Suprapubic skin (tissue), 4 donors: Measurements from ENCODE around the gene SUCNR1. TPM values are rescaled to one million over a fixed set of nuclear protein-coding genes. Genes with fewer than 3 reads are reported as not detected.
A peak's percentile ranks its signal among the peaks of the same experiment; 100 is the strongest.

Experiments used
- DNase-seq, 2 donors: peaks; one replicate each; pipeline ENCODE4 v3.0.0-alpha.2; 2019; ENCODE audit warnings: low spot score in 2 of 2
- H3K27ac ChIP-seq: fragments of 200-600 bp; sonication (generic); one replicate; pipeline ENCODE4 v1.5.1; 2019
- H3K27me3 ChIP-seq: fragments of 200-600 bp; sonication (generic); one replicate; pipeline ENCODE4 v1.5.1; 2019
- H3K36me3 ChIP-seq: fragments of 200-600 bp; sonication (generic); one replicate; pipeline ENCODE4 v1.5.1; 2019
- H3K4me1 ChIP-seq: fragments of 200-600 bp; sonication (generic); one replicate; pipeline ENCODE4 v1.5.1; 2019
- H3K4me3 ChIP-seq: fragments of 200-600 bp; sonication (generic); one replicate; pipeline ENCODE4 v1.5.1; 2019; ENCODE audit warnings: mild to moderate bottlenecking
- H3K9me3 ChIP-seq: fragments of 200-600 bp; sonication (generic); one replicate; pipeline ENCODE4 v1.5.1; 2019
- CTCF ChIP-seq, 2 donors: fragments of 200-600 bp in 1 of 2; fragments of 450-650 bp in 1 of 2; sonication (generic) in 1 of 2; IDR thresholded peaks; one replicate each; pipeline ENCODE4 v1.5.1; 2016 to 2019; ENCODE audit warnings: antibody characterized with exemption in 2 of 2, mild to moderate bottlenecking in 1 of 2, moderate library complexity in 1 of 2
- EP300 ChIP-seq: sonication (generic); formaldehyde crosslinking; IDR thresholded peaks from one replicate; pipeline ENCODE4 v1.6.1; 2017; ENCODE audit warnings: antibody characterized with exemption
- POLR2A ChIP-seq, 2 donors: fragments of 450-650 bp; IDR thresholded peaks; one replicate each; pipeline ENCODE4 v1.6.1; 2017; ENCODE audit warnings: antibody characterized with exemption in 2 of 2, mild to moderate bottlenecking in 2 of 2, moderate library complexity in 2 of 2
- POLR2AphosphoS5 ChIP-seq, 3 donors: sonication (generic); formaldehyde crosslinking; IDR thresholded peaks; one replicate each; pipeline ENCODE4 v1.6.1; 2017; ENCODE audit warnings: antibody characterized with exemption in 3 of 3
- WGBS: methylation state at CpG from one replicate; pipeline ENCODE4 v1.1.5; 2018; 5-methylcytosine and 5-hydroxymethylcytosine counted together
- total RNA-seq, 4 donors: library from RNA; depleted of rRNA; stranded (reverse); fragments of >200 nt; gene quantifications; one replicate each; pipeline ENCODE4 v1.1.0, GENCODE V29; 2016

SUCNR1 gene
- total RNA-seq, 4 donors from 2014 or later: 0.79 to 2.2 (median 1.4) TPM

GRCh38 chr3:151918253-151919029, 45.0 kb downstream of the SUCNR1 start:
- Histone ChIP-seq H3K27ac (peak overlapping the region; percentile 79), H3K36me3 (no peaks in the 10 kb centered on the region), H3K9me3 (no peaks in the 10 kb centered on the region), H3K4me1 (peaks cover 22% of the 10 kb centered on the region), H3K27me3 (no peaks in the 10 kb centered on the region), H3K4me3 (no peak overlapping the region)
- DNase-seq: no peak
- peak; percentile 19 to 48 for TF ChIP-seq CTCF (IDR thresholded peaks at IDR 0.05)
- no peak for TF ChIP-seq POLR2AphosphoS5 (IDR thresholded peaks at IDR 0.05)
- no peak for TF ChIP-seq POLR2A (IDR thresholded peaks at IDR 0.05)
- no peak for TF ChIP-seq EP300
- WGBS: 49% methylated on average over 5 of the region's 5 CpGs

- Histone ChIP-seq H3K4me3 (no peak overlapping the region), H3K27me3 (no peaks in the 10 kb centered on the region), H3K4me1 (peaks cover 28% of the 10 kb centered on the region), H3K9me3 (no peaks in the 10 kb centered on the region), H3K36me3 (no peaks in the 10 kb centered on the region), H3K27ac (peak overlapping the region; percentile 79)
- WGBS: 46% methylated on average over 2 of the region's 2 CpGs
- DNase-seq: no peak
- TF ChIP-seq CTCF (IDR thresholded peaks at IDR 0.05): no peak
- no peak for TF ChIP-seq POLR2AphosphoS5 (IDR thresholded peaks at IDR 0.05)
- no peak for TF ChIP-seq POLR2A (IDR thresholded peaks at IDR 0.05)
- TF ChIP-seq EP300: no peak
Observed at GRCh38 chr3:151919030-151919328, 45.5 kb downstream of the SUCNR1 start.

- Histone ChIP-seq H3K9me3 (no peaks in the 10 kb centered on the region), H3K4me3 (no peak overlapping the region), H3K27ac (peak overlapping the region; percentile 79), H3K27me3 (no peaks in the 10 kb centered on the region), H3K36me3 (no peaks in the 10 kb centered on the region), H3K4me1 (peaks cover 32% of the 10 kb centered on the region)
- whole genome bisulfite sequencing: 46% methylated on average over 3 of the region's 3 CpGs
- no peak for DNase-seq
- TF ChIP-seq POLR2A (IDR thresholded peaks at IDR 0.05): no peak
- TF ChIP-seq CTCF (IDR thresholded peaks at IDR 0.05): no peak
- no peak for TF ChIP-seq POLR2AphosphoS5 (IDR thresholded peaks at IDR 0.05)
- TF ChIP-seq EP300: no peak
Observed at GRCh38 chr3:151919446-151919845, 46.0 kb downstream of the SUCNR1 start.

DNA sequence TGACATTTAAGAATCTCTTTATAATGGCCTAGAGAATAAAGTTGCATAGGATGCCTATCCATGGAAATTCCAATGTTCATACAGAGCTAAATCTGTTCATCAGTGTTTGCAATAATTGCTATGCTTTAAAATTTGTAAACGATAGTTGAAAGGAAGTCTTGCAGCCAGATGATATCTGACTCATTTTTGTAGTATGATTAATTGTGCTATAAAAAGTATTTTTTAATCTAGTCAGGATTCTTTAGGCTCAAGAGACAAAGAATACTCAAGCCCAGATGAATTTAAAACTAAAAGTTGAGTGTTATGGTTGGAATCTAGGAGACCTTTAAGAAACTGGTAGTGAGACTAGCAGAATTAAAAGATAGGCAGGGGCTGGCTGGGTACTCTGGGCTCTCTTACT, 50.5 kb downstream of the SUCNR1 start:
- Histone ChIP-seq H3K27ac (peak overlapping the region; percentile 59), H3K4me3 (no peak overlapping the region), H3K27me3 (no peaks in the 10 kb centered on the region), H3K4me1 (peaks cover 52% of the 10 kb centered on the region), H3K36me3 (no peaks in the 10 kb centered on the region), H3K9me3 (no peaks in the 10 kb centered on the region)
- no peak for TF ChIP-seq POLR2AphosphoS5 (IDR thresholded peaks at IDR 0.05)
- TF ChIP-seq EP300: no peak
- no peak for TF ChIP-seq POLR2A (IDR thresholded peaks at IDR 0.05)
- TF ChIP-seq CTCF (IDR thresholded peaks at IDR 0.05): no peak
- DNase-seq: no peak
- 15% methylated on average over 1 of the region's 1 CpG for WGBS

DNA sequence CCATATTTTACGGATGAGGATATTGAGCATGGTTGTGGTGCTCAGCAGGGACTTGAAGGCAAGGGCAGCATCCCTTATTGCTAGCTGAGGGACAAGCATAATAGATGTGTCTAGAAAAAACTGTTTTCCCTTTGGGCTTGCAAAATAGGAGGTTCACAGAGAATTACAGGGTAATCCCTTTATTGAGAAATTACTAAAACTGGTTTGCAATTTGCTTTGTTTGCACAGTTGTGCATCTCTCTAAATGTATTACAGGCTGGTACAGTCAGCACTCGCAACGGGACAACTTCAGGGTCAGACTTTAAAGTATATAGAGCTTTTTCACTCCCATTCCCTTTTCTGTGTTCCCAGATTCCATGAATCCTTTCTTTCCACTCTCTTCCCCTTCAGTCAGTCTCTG, 51.3 kb downstream of the SUCNR1 start:
- H3K36me3 ChIP-seq: no peaks in the 10 kb centered on the region
- H3K4me3 ChIP-seq: no peak overlapping the region
- no peak for DNase-seq
- peak overlapping the region; percentile 93 for H3K27ac ChIP-seq
- TF ChIP-seq CTCF (IDR thresholded peaks at IDR 0.05) (no peak), POLR2AphosphoS5 (IDR thresholded peaks at IDR 0.05) (no peak), EP300 (no peak), POLR2A (IDR thresholded peaks at IDR 0.05) (no peak)
- 89% methylated on average over 3 of the region's 3 CpGs for WGBS
- H3K4me1 ChIP-seq: peaks cover 44% of the 10 kb centered on the region
- H3K9me3 ChIP-seq: no peaks in the 10 kb centered on the region
- no peaks in the 10 kb centered on the region for H3K27me3 ChIP-seq
